AG09319 (cell line): ENCODE data around the gene FIZ1.

Experiments
- DNase-seq: peaks from one replicate; pipeline ENCODE4 v3.0.0-alpha.2; 2010; ENCODE audit warnings: low read depth; ENCODE audit errors: extremely low read depth
- CTCF ChIP-seq: IDR thresholded peaks from 2 replicates; pipeline ENCODE4 v1.5.1; 2011; ENCODE audit warnings: low read depth, mild to moderate bottlenecking, inconsistent platforms, low read length, moderate library complexity

Gene FIZ1

GRCh38 chr19:55621673-55622231, 22.4 kb upstream of the FIZ1 start:
- no peak for TF ChIP-seq CTCF
- DNase-seq = no peak

DNA sequence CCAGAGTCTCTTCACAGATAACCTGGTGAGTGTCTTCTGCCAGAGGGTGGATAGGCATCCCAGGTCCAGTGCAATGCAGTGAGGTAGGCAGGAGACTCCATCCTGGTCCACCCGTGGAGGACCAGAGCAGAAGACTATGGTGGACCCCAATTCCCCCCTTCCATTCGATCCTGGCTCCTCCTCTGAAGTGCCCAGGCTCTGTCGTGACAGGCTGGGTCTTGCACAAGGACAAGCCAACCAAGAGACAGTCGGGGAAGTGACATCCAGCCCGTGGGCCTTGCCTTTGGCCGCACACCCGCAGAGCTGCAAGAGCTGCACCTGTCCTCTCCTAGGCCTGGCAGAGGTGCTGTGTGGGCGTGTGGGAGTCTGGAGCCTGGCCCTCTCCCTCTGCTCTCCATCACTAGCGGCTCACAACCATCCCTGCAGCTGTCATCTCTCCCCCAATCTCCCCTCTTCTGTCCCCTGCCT, 21.9 kb upstream of the FIZ1 start:
- TF ChIP-seq CTCF = no peak
- DNase-seq = no peak

GRCh38 chr19:55620410-55621204, 21.3 kb upstream of the FIZ1 start:
- no peak for DNase-seq

GRCh38 chr19:55619286-55619685, 20.0 kb upstream of the FIZ1 start:
- no peak for TF ChIP-seq CTCF
- no peak for DNase-seq

More at GRCh38 chr19:55620410-55621204, 21.3 kb upstream of the FIZ1 start:
- no peak for TF ChIP-seq CTCF

- TF ChIP-seq CTCF = no peak
- no peak for DNase-seq
Measured at GRCh38 chr19:55618426-55618825, 19.1 kb upstream of the FIZ1 start.

GRCh38 chr19:55617426-55617825, 18.1 kb upstream of the FIZ1 start:
- no peak for TF ChIP-seq CTCF
- DNase-seq = no peak

DNA sequence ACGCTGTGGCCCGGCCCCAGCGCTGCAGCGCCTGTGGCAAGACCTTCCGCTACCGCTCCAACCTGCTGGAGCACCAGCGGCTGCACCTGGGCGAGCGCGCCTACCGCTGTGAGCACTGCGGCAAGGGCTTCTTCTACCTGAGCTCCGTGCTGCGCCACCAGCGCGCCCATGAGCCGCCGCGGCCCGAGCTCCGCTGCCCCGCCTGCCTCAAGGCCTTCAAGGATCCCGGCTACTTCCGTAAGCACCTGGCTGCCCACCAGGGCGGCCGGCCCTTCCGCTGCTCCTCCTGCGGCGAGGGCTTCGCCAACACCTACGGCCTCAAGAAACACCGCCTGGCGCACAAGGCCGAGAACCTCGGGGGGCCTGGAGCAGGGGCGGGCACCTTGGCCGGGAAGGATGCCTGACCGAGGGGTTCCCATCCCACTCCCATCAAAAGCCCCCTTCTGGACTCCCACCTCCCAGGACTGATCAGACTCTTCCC, 17.1 kb upstream of the FIZ1 start:
- no peak for DNase-seq
- no peak for TF ChIP-seq CTCF
